GM19193 (cell line): ENCODE results near the gene NFXL1.

ENCODE experiments used
- POLR2A ChIP-seq: IDR thresholded peaks from 4 replicates; pipeline ENCODE4 v1.6.1; 2011; ENCODE audit not compliant: insufficient read depth, insufficient read length; ENCODE audit errors: extremely low read depth

NFXL1 gene

DNA sequence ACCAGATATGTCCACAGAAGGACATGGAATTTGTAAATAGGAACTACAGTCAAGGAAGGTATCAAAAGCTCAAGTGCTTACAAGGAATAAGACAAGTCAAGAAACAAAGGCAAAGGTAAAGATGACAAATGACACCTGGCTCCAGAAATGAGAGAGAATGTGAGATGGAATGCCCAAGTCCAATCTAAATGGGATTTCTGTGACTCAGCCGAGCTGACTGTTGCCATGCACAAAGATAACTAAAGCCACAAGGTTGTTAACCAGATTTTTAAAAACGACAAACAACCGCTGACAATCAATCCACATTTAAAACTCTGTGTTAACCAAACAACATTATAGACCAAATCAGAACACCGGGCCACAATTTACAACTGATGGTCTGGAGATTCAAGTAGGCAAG, 1.1 kb downstream of the NFXL1 start:
- TF ChIP-seq POLR2A = no peak

DNA sequence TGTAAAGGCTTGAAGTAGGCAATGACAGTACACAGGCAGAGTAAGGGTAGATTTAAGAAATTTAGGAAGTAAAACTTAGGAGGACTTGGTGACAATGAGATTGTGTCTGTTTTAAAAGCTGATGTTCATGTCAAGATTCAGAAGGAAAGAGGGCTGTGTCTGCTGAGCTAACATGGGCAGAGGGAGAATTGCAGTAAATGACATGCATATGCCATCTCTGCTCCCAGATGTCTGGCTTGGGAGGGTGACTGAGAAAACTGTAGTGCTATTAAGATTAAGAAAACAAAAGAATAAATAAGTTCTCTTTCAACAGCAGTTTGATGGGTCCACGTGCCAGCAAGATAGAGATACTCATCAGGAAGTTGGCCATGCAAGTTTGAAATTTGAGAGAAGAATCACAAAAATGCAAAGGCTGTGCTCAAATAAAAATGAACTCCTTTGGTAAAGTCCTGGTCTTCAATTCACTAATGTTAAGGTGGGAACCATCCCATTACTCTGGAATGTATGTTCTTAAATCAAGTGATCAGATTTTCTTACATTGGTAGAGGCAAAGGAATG, 7.2 kb downstream of the NFXL1 start:
- TF ChIP-seq POLR2A = no peak

DNA sequence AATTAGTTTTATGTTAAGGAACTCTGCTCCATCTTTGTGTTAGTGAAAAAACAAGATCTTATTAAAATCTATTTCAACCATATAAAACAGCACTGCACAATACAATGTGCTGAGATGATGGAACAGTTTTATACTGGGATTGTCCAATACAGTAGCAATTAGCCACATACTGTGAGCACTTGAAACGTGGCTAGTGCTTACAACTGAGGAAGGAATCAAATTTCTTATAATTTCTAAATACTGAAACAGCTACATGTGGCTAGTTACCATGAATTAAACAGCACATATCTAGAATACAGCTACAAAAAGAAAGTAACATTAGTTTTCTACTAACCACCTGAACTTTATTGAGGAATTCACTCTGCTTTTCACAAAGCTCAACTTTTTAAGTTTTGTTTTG, 14.7 kb downstream of the NFXL1 start:
- TF ChIP-seq POLR2A = no peak

DNA sequence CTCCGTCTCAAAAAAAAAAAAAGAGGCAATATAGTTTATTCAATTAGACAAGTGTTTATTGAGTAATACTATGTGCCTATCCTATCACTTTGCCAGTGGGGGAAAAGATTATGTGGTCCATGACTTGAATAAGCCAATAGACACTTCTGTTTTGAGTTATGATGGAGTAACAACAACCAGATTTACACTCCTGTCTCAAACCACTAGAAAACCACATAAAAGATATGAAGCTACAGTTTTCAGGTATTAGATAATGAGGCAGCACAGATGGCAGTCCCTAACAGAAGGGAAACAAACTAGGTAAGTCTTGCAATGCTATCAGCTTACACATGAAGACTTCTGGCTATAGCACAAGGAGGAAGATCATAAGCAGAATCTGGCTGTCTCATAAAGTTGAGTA, 22.5 kb downstream of the NFXL1 start:
- TF ChIP-seq POLR2A = no peak

DNA sequence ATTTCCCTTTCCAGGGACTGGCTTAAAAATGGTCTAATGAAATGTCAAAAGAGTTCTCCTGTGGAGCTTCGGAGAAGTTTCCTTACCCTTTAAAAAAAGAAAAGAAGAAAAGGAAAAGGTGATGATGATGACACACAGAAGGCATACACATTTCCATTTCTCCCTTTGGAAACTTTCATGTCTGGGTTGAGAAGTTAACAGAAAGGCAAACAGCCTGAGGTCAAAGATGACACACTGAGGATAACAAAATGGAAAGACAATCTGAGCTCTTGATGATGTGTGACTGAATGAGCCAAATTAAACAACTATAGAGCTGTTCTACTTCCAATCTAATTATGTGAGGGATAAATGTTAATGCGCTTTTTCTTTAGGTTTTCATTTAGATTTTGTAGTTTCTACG, 32.2 kb downstream of the NFXL1 start:
- no peak for TF ChIP-seq POLR2A

DNA sequence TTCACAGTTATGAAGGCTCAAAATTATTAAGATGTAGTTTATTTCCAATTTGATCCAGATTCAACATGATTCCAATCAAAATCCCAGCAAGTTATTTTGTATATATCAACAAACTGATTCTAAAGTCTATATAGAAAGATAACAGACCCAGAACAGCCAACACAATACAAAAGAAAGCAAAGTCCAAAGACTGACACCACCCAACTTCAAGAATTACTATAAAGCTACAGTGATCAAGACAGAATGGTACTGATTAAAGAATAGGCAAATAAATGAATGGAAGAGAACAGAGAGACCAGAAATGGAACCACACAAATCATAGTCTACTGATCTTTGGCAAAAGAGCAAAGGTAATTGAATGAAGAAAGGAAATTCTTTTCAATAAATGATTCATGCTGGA, 34.9 kb downstream of the NFXL1 start:
- no peak for TF ChIP-seq POLR2A

DNA sequence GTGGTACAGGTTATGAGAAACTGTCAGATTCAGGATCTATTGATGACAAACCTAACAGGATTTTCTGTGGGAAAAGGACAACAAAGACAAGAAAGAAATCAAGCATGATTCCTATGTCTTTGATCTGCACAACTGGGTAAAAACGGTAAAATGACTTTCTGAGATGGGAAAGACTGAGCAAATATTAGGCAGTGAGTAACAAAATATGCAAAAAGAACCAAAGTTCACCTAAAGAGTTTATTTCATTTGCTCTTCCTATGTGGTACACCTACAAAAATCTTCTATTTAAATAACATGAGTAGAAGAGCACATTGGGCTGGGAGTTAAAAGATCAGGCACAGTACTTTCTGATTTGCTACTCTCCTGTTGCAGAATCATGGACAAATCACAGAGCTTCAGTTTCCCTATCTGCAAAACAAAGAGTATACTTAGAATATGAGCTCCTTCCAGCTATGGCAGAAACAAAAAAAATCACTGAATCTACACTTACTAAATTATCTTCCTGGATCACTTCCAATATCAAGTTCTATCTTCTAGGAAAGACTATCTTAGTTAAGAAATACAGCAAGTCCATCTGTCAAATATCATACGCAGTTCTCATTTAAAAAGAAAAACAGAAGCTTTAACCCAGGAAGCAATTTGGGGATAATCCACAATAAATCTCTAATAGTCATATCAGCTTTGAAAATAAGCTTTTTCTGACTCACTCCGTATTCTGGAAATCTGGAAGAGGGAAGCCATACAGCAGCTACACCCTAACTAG, 37.4 kb downstream of the NFXL1 start:
- TF ChIP-seq POLR2A = no peak

DNA sequence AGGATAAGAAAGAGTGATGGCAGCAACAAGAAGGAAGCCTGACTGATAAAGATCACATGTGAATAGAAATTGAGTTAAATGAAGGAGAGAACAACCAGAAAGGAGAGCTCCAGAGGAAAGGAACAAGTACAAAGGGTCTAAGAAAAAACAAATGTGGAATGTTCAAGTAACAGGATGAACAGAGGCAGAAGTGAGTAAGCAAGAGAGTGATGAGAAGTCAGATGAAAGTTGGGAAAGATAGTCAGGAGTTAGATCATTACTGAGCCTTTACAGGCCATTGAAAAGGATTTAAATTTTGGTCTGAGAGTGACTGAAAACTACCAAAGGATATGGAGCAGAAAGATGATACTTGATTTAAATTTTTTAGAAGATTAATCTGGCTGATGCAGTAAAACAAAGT, 38.1 kb downstream of the NFXL1 start:
- no peak for TF ChIP-seq POLR2A

DNA sequence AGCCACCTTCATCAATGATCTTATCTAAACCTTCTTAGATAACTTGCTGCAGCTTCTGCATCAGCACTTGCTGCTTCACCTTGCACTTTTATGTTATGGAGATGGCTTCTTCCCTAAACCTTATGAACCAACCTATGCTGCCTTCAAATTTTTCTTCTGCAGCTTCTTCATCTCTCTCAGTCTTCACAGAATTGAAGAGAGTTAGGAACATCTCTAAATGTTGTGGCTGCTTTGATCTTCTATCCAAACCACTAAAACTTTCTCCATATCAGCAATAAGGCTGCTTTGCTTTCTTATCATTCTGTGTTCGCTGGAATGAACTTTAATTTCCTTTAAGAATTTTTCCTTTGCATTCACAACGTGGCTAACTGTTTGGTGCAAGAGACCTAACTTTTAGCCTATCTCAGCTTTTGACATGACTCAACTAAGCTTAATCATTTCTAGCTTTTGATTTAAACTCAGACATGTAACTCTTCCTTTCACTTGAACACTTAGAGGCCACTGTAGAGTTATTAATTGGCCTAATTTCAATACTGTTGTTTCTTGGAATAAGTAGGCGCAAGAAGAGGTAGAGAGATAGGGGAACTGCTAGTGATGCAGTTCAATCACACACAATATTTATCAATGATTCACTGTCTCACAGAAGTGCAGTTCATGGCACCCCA, 40.4 kb downstream of the NFXL1 start:
- TF ChIP-seq POLR2A = no peak

DNA sequence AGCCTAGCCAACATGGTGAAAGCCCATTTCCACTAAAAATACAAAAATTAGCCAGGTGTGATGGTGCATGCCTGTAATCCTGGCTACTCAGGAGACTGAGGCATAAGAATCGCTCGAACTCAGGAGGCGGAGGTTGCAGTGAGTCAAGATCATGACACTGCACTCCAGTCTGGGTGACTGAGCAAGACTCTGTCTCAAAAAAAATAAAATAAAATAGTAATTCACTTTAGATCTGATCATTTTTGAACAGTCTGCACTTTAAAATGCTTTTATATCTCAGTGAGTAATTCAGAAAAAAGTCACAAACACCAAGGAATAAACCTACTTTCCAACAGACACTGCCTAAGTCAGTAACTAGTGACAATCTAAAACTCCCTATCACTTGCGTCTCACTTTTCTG, 50.9 kb downstream of the NFXL1 start:
- no peak for TF ChIP-seq POLR2A

DNA sequence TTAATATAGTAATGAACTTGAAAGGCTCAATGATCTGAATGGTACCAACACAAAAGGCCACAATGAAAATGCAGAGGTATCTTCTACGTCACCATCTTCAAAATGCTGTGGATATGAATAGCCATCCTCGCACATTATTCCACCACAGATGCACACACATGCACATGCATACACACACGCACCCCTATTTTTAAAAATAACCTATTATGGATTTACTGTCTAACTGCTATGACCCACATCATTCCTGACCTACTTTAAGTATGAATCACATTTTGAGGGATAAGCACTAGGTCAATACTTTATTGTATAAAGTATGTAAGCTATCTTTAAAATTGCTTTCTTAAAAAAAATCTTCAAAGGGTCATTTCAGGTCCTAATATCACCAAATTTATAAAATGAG, 52.1 kb downstream of the NFXL1 start:
- no peak for TF ChIP-seq POLR2A

DNA sequence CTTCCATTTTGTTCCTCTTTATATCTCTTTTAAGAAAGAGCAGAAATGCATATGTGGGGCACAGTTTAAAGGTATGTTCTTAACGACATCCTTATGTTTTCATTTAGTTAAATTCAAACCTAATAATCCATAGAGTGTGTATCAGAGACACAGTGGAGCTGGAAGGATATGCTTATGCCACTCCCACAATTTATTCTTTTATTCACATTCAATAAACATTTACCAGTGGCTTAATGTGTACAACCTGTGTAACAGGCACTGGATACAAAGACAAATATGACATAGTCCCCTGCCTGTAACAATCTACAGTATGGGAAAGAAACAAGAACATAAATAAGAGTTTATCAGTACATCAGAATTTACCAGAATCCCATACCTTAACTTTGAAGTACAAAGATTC, 54.1 kb downstream of the NFXL1 start:
- TF ChIP-seq POLR2A = no peak

DNA sequence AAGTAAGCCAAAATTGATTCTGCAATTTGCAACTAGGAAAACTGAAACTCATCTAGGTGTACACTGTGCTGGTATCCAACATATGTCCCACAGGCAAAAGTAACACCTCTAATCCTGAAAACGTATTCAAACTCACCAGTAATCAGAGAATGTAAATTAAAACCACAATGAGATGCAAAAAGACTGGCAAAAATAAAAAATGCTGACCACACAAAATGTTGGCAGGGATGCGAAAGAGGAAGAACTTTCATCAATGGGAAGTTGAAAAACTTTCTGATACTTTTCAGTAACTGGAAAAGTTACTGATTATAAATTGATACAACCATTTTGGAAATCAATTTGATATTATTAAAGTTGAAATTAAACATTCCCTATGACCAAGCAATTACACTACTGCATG, 56.4 kb downstream of the NFXL1 start:
- TF ChIP-seq POLR2A = no peak

DNA sequence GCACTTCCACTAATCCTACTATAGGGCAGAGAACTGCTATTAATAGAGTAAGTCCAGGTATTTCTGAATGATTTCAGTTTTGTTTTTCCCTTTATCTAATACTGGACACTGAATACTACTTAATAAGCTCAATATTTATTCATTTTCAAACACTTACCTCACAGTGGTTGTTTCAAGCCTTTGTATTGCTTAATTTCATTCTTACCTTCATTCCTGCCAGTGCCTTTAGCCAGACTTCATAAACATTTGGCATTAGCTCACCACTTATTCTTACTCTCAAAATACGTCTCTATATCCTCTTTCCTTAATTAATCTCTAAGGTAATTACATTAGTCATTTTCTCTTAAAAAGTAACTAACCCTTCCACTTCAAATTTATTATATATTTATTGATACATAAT, 57.7 kb downstream of the NFXL1 start:
- no peak for TF ChIP-seq POLR2A

DNA sequence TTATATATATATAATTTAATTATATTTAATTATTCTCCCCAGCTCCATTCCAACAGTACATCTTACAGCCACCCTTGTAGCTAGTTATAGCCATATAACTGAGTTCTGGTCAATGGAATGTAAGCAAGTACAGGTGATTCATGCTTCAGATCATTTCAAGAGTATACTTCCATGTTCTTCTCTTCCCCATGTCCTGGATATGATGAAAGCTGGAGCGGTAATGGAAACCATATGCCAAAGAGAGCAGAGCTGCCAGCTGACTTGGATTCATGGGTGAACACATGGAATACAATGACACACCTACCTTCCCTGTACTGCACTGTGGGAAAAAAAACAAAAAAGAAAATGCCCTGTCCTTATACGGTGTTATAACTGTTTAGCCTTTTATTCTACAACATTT, 59.0 kb downstream of the NFXL1 start:
- TF ChIP-seq POLR2A = no peak

DNA sequence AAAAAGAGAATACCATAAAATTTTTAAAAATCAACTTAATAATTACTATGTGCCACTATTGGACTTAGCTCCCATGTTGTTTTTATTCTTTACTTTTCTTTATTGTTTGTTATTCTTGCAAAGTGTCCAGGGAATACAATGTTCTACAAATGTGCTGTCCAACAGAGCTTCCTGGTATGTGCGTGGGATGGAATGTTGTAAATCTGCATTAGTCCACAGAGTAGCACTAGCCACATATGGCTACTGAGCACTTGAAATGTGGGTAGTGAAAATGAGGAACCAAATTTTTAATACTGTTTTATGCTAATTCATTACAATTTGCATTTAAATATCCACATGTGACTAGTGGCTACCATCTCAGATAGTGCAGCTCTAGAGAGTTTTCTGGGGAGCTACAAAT, 62.2 kb downstream of the NFXL1 start:
- TF ChIP-seq POLR2A = no peak
